NCI-H2107 (cell line): ENCODE measurements around the gene CPLX3.

Experiments used
- DNase-seq: peaks from one replicate; lab custom pipeline; 2025; lab: John Stamatoyannopoulos, UW

CPLX3 gene

GRCh38 chr15:74828835-74829234 is 2.4 kb downstream of the CPLX3 start:
- DNase-seq, result no peak

- DNase-seq, result no peak
These were observed 3.1 kb downstream of the CPLX3 start for GRCh38 chr15:74829486-74829885.

GRCh38 chr15:74829991-74830390 is 3.6 kb downstream of the CPLX3 start:
- no peak for DNase-seq

- DNase-seq, result no peak
These were observed 4.4 kb downstream of the CPLX3 start for GRCh38 chr15:74830868-74831267.

- no peak for DNase-seq
These were observed 5.5 kb downstream of the CPLX3 start for GRCh38 chr15:74831813-74832495.

GRCh38 chr15:74832826-74833225 is 6.4 kb downstream of the CPLX3 start:
- no peak for DNase-seq

- DNase-seq, result no peak
These were observed 7.1 kb downstream of the CPLX3 start for GRCh38 chr15:74833376-74834107.

GRCh38 chr15:74835312-74835823 is 8.9 kb downstream of the CPLX3 start:
- no peak for DNase-seq

- no peak for DNase-seq
These were observed 10.4 kb downstream of the CPLX3 start for GRCh38 chr15:74836846-74837245.

GRCh38 chr15:74837482-74838136 is 11.2 kb downstream of the CPLX3 start:
- no peak for DNase-seq

- DNase-seq, result no peak
These were observed 11.7 kb downstream of the CPLX3 start for GRCh38 chr15:74838137-74838516.

GRCh38 chr15:74838746-74839525 is 12.5 kb downstream of the CPLX3 start:
- DNase-seq, result no peak

- DNase-seq, result no peak
These were observed 13.3 kb downstream of the CPLX3 start for GRCh38 chr15:74839526-74840395.

- DNase-seq, result no peak
These were observed 14.7 kb downstream of the CPLX3 start for GRCh38 chr15:74840851-74841775.

GRCh38 chr15:74841891-74842373 is 15.5 kb downstream of the CPLX3 start:
- DNase-seq, result no peak

- peak; percentile 61 for DNase-seq
These were observed 16.4 kb downstream of the CPLX3 start, which contains the start of gene ULK3 for GRCh38 chr15:74842581-74843444. TSS of gene ULK3 (minus strand) at chr15:74843156. CDS start at chr15:74843105, 51 bp downstream.

- no peak for DNase-seq
These were observed 17.0 kb downstream of the CPLX3 start for GRCh38 chr15:74843445-74843828.

GRCh38 chr15:74843891-74844299 is 17.5 kb downstream of the CPLX3 start:
- DNase-seq, result no peak
